GM23248 (cell line): ENCODE measurements around the gene PPP1R1C.

Experiments used
- EZH2 ChIP-seq: fragments of 200-600 bp; sonication (generic); IDR thresholded peaks from 2 replicates; pipeline ENCODE4 v1.6.1; 2018; ENCODE audit warnings: antibody characterized with exemption, mild to moderate bottlenecking; ENCODE audit not compliant: insufficient read depth, poor library complexity, severe bottlenecking
- EZH2phosphoT487 ChIP-seq: fragments of 200-600 bp; sonication (generic); IDR thresholded peaks from 2 replicates; pipeline ENCODE4 v1.6.1; 2018; ENCODE audit warnings: antibody characterized with exemption, moderate library complexity, mild to moderate bottlenecking, low read depth; ENCODE audit not compliant: insufficient read depth

DNA sequence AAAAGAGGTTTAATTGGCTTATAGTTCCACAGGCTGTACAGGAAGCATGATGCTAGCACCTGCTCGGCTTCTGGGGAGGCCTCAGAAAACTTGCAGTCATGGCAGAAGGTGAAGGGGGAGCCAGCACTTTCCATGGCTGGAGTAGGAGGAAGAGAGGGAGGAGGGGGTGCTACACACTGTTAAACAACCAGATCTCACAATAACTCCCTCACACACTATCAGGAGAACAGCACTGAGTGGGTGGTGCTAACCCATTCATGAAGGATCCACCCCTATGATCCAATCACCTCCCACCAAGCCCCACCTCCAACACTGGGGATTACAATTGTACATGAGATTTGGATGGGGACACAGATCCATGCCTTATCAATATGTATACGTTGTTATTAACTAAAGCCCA, 85.1 kb downstream of the PPP1R1C start:
- TF ChIP-seq EZH2 (no peak), EZH2phosphoT487 (no peak)
